Stimulated activated naive CD8-positive, alpha-beta T cell treated with anti-CD3 and anti-CD28 coated beads, Interleukin-15, Interleukin-2, amounts not matched to agents 100 U/mL and 50 U/mL, for 24 hours (primary cell): ENCODE data around the gene PRIMA1.

Source experiments
- ATAC-seq: fragments of 150-1000 bp; cut with Tn5 transposase; one replicate; pipeline ENCODE4 v1.10.0; 2021
- DNase-seq: peaks from one replicate; pipeline ENCODE4 v3.0.0; 2021

Gene PRIMA1

DNA sequence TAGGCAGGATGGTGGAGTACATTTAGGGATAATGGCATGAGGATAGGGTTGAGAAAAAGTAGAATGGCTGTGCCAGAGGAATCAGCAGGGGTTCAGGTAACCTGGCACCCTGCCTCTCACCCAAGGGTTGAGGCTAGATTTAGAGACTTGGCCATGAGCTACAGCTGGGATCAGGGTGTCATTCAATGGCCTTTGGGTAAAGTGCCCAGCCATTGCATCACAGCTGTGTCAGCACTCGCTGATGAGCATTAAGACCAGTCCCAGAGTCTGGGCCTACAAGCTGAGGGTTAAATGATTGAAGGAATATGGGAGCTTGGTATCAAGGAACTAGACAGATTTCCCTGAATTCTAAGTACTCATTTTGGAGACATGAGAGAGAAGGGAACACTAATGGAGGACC is 113.9 kb downstream of the PRIMA1 start:
- DNase-seq (no peak), ATAC-seq (no peak)

DNA sequence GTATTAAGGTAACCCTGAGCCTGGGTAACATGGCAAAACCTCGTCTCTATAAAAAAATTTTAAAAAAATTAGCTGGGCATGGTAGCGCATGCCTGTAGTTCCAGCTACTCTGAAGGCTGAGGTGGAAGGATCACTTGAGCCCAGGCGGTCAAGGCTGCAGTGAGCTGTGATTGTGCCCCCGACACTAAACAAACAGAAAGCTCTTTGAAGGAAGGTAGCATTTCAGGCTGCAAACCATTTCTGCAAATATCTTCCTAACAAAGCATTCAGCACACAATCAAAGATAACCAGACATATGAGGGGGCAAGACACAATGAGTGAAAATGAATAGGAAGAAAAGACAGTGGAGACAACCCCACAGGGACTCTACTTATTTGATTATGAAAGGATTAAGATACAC is 118.7 kb downstream of the PRIMA1 start:
- DNase-seq (no peak), ATAC-seq (no peak)
